Right lobe of liver (tissue), 4 donors: ENCODE results near the gene EFNA4.

Source experiments
- POLR2A ChIP-seq: fragments of 450-650 bp; IDR thresholded peaks from one replicate; pipeline ENCODE4 v1.6.1; 2017; ENCODE audit warnings: antibody characterized with exemption, mild to moderate bottlenecking
- TF ChIP-seq, protein P1 (sequence below), 4 donors: fragments of 200-600 bp in 3 of 4; fragments of 450-650 bp in 1 of 4; IDR thresholded peaks; one replicate each; pipeline versions ENCODE4 v1.5.1 to v1.8.0; 2016 to 2022; ENCODE audit warnings: antibody characterized with exemption in 4 of 4, mild to moderate bottlenecking in 2 of 4
- donor health status: DM: no; HTN: no; CAD: no.
- donor health status: DM: no; HTN: no; CAD: no.
- donor health status: DM: no; HTN: yes; CAD: no.

DNA sequence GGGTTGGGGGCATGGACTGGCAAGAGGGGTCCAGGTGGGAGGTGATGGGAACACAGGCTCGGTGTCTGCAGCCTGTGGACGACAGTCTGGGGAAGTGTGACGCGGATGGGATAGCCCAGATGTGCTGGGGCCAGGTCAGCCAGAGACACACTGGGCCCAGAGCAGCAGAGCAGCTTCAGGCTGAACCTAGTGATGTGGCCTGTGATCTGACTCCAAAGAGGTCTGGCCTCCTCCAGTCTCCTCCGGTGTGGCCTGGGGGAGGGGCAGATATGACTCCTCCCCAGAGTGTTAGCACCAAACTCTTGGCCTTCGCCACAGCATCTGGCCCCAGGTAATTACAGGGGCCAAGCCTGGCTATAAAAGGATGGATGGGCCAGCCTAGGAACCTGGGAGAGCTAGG lies 28.6 kb downstream of the EFNA4 start:
- TF ChIP-seq, protein P1, sequence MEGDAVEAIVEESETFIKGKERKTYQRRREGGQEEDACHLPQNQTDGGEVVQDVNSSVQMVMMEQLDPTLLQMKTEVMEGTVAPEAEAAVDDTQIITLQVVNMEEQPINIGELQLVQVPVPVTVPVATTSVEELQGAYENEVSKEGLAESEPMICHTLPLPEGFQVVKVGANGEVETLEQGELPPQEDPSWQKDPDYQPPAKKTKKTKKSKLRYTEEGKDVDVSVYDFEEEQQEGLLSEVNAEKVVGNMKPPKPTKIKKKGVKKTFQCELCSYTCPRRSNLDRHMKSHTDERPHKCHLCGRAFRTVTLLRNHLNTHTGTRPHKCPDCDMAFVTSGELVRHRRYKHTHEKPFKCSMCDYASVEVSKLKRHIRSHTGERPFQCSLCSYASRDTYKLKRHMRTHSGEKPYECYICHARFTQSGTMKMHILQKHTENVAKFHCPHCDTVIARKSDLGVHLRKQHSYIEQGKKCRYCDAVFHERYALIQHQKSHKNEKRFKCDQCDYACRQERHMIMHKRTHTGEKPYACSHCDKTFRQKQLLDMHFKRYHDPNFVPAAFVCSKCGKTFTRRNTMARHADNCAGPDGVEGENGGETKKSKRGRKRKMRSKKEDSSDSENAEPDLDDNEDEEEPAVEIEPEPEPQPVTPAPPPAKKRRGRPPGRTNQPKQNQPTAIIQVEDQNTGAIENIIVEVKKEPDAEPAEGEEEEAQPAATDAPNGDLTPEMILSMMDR (IDR thresholded peaks at IDR 0.05): no peak
- TF ChIP-seq POLR2A: no peak
